ENCODE measurements around the gene PRMT2. TPM values are rescaled to one million over a fixed set of nuclear protein-coding genes. Genes with fewer than 3 reads are reported as not detected.
"Not testable (repeated sequence)": the region's sequence is repeated elsewhere in the genome, so short reads cannot be mapped to it uniquely, and the experiment has no call there.

Gene PRMT2
- total RNA-seq, 2 donors from 2014 or later, result 89.1 to 102 TPM

- not testable (repeated sequence) for H3K36me3 Mint-ChIP-seq (ENCODE audit: low read depth); H3K4me3 Mint-ChIP-seq; H3K27ac Mint-ChIP-seq; H3K9me3 ChIP-seq (ENCODE audit: control insufficient read depth, low read length, poor library complexity, severe bottlenecking); DNase-seq; H3K4me1 Mint-ChIP-seq; ATAC-seq
- H3K27me3 Mint-ChIP-seq, result peaks cover 12% of the 10 kb centered on the region
Observed at GRCh38 chr21:46676542-46676941, 41.1 kb downstream of the PRMT2 start.

GRCh38 chr21:46681593-46681992 is 46.1 kb downstream of the PRMT2 start:
- not testable (repeated sequence) for H3K36me3 Mint-ChIP-seq (ENCODE audit: low read depth); DNase-seq; H3K4me1 Mint-ChIP-seq; H3K4me3 Mint-ChIP-seq; ATAC-seq; H3K27ac Mint-ChIP-seq; H3K9me3 ChIP-seq (ENCODE audit: control insufficient read depth, low read length, poor library complexity, severe bottlenecking)
- H3K27me3 Mint-ChIP-seq, result peaks cover 15% of the 10 kb centered on the region

GRCh38 chr21:46698652-46699051 is 63.2 kb downstream of the PRMT2 start:
- H3K27me3 Mint-ChIP-seq; ATAC-seq; H3K4me1 Mint-ChIP-seq; DNase-seq; H3K36me3 Mint-ChIP-seq (ENCODE audit: low read depth); H3K9me3 ChIP-seq (ENCODE audit: control insufficient read depth, low read length, poor library complexity, severe bottlenecking); H3K4me3 Mint-ChIP-seq; H3K27ac Mint-ChIP-seq: not testable (repeated sequence)

- ATAC-seq; H3K27ac Mint-ChIP-seq; H3K36me3 Mint-ChIP-seq (ENCODE audit: low read depth); H3K27me3 Mint-ChIP-seq; H3K9me3 ChIP-seq (ENCODE audit: control insufficient read depth, low read length, poor library complexity, severe bottlenecking); H3K4me3 Mint-ChIP-seq; DNase-seq; H3K4me1 Mint-ChIP-seq: not testable (repeated sequence)
Observed at GRCh38 chr21:46699104-46699503, 63.6 kb downstream of the PRMT2 start.

Other genes with a start within 250 kb of the PRMT2 start
- gene DIP2A, start 176.8 kb upstream of the PRMT2 start, total RNA-seq, result 10 to 100 TPM; 74.2 to 85.8 TPM
- not detected for gene S100B, start 30.6 kb upstream of the PRMT2 start, total RNA-seq